ENCODE measurements around the gene DRAXIN.

GRCh38 chr1:11668516-11668915 lies 23.0 kb upstream of the DRAXIN start:
- no peak for TF ChIP-seq CTCF (conservative IDR thresholded peaks at IDR 0.05)
- TF ChIP-seq ZFX (IDR thresholded peaks at IDR 0.05), result no peak

All from C4-2B (cell line).